Neutrophil (primary cell): ENCODE results near the gene SLAMF9.

Experiments
- H3K27ac ChIP-seq: fragments of 200-600 bp; sonication (generic); 2 replicates; pipeline ENCODE4 v1.5.1; 2016; ENCODE audit warnings: mild to moderate bottlenecking, moderate library complexity
- H3K27me3 ChIP-seq: fragments of 200-600 bp; sonication (generic); 2 replicates; pipeline ENCODE4 v1.6.0; 2016; ENCODE audit warnings: mild to moderate bottlenecking
- H3K36me3 ChIP-seq: fragments of 200-600 bp; sonication (generic); 2 replicates; pipeline ENCODE4 v1.5.1; 2017
- H3K4me1 ChIP-seq, 2 experiments: fragments of 200-600 bp in 1 of 2; sonication (generic) in 1 of 2; 1 replicate in 1 of 2; 2 replicates in 1 of 2; pipeline versions ENCODE4 v1.5.1 to v1.6.1; 2013 to 2016; ENCODE audit warnings: low read depth in 1 of 2, low read length in 1 of 2, mild to moderate bottlenecking in 1 of 2, moderate library complexity in 1 of 2; ENCODE audit not compliant: control insufficient read depth in 1 of 2, insufficient read depth in 1 of 2
- H3K4me3 ChIP-seq, 2 experiments: fragments of 200-600 bp in 1 of 2; sonication (generic) in 1 of 2; 1 replicate in 1 of 2; 2 replicates in 1 of 2; pipeline ENCODE4 v1.5.1; 2013 to 2016; ENCODE audit warnings: low read depth in 1 of 2, low read length in 1 of 2, mild to moderate bottlenecking in 1 of 2, moderate library complexity in 1 of 2
- H3K9me3 ChIP-seq: fragments of 200-600 bp; sonication (generic); 2 replicates; pipeline ENCODE4 v1.5.1; 2016
- CTCF ChIP-seq: fragments of 200-600 bp; sonication (generic); IDR thresholded peaks from 2 replicates; pipeline ENCODE4 v1.5.1; 2016; ENCODE audit warnings: antibody characterized with exemption

Gene SLAMF9

GRCh38 chr1:159953536-159954515, at the start of gene SLAMF9:
TSS of gene SLAMF9 (minus strand) at chr1:159954237. CDS start at chr1:159954137, 100 bp downstream.
- no peak within 1 kb of the TSS for H3K4me3 ChIP-seq
- H3K27ac ChIP-seq: no peak within 1 kb of the TSS

GRCh38 chr1:160001440-160001839, 47.4 kb upstream of the SLAMF9 start:
- Histone ChIP-seq H3K9me3 (no peaks in the 10 kb centered on the region), H3K4me1 (no peaks in the 10 kb centered on the region), H3K27ac (no peak overlapping the region), H3K27me3 (peaks cover 32% of the 10 kb centered on the region), H3K4me3 (no peak overlapping the region), H3K36me3 (no peaks in the 10 kb centered on the region)
- no peak for TF ChIP-seq CTCF

More at GRCh38 chr1:159953536-159954515, at the start of gene SLAMF9:
- Histone ChIP-seq H3K4me1 (no peaks in the 10 kb centered on the region), H3K9me3 (no peaks in the 10 kb centered on the region), H3K36me3 (no peaks in the 10 kb centered on the region), H3K27me3 (peaks cover 13% of the 10 kb centered on the region)
- no peak for TF ChIP-seq CTCF

GRCh38 chr1:159999204-159999603, 45.2 kb upstream of the SLAMF9 start:
- Histone ChIP-seq H3K9me3 (no peaks in the 10 kb centered on the region), H3K27me3 (peaks cover 44% of the 10 kb centered on the region), H3K4me3 (no peak overlapping the region), H3K4me1 (no peaks in the 10 kb centered on the region), H3K36me3 (no peaks in the 10 kb centered on the region), H3K27ac (no peak overlapping the region)
- no peak for TF ChIP-seq CTCF

GRCh38 chr1:159996653-159997052, 42.6 kb upstream of the SLAMF9 start:
- Histone ChIP-seq H3K27ac (no peak overlapping the region), H3K36me3 (no peaks in the 10 kb centered on the region), H3K9me3 (no peaks in the 10 kb centered on the region), H3K4me1 (peaks cover 4 to 5% of the 10 kb centered on the region in 2 experiments), H3K27me3 (peaks cover 44% of the 10 kb centered on the region), H3K4me3 (no peak overlapping the region)
- TF ChIP-seq CTCF: no peak

- H3K4me3 ChIP-seq: no peak overlapping the region
- peaks cover 31% of the 10 kb centered on the region for H3K27me3 ChIP-seq
- H3K9me3 ChIP-seq: no peaks in the 10 kb centered on the region
- H3K36me3 ChIP-seq: no peaks in the 10 kb centered on the region
- H3K4me1 ChIP-seq: peaks cover 7 to 9% of the 10 kb centered on the region in 2 experiments
- no peak overlapping the region for H3K27ac ChIP-seq
- no peak for TF ChIP-seq CTCF
These were observed 40.9 kb upstream of the SLAMF9 start for GRCh38 chr1:159994896-159995295.
